Measurements from ENCODE around the gene NBEAL2. TPM values are rescaled to one million over a fixed set of nuclear protein-coding genes. Genes with fewer than 3 reads are reported as not detected.

The NBEAL2 gene
- total RNA-seq, 4 donors from 2014 or later: 176 to 519 (median 217) TPM

GRCh38 chr3:46958467-46959160, 20.9 kb upstream of the NBEAL2 start:
- H3K4me3 ChIP-seq (ENCODE audit: low read depth, poor library complexity, severe bottlenecking): no peak overlapping the region
- no peak for DNase-seq (ENCODE audit: low spot score in 2 of 2)
- no peak for TF ChIP-seq CTCF (IDR thresholded peaks at IDR 0.05)
- no peak for TF ChIP-seq POLR2A (IDR thresholded peaks at IDR 0.05)
- 83% methylated on average over 9 of the region's 9 CpGs for WGBS, 2 donors
- intact Hi-C loops (cut with DNase I; ENCODE audit: low total_unique reads): no loop called here

- intact Hi-C loops (cut with DNase I; ENCODE audit: low total_unique reads): no loop called here
- no peak overlapping the region for H3K4me3 ChIP-seq (ENCODE audit: low read depth, poor library complexity, severe bottlenecking)
- DNase-seq (ENCODE audit: low spot score in 2 of 2): no peak
- WGBS, 2 donors: 76 to 80% methylated on average over 6 of the region's 6 CpGs
- TF ChIP-seq POLR2A (IDR thresholded peaks at IDR 0.05) (no peak), CTCF (IDR thresholded peaks at IDR 0.05) (no peak)
Observed at GRCh38 chr3:46959161-46959511, 20.3 kb upstream of the NBEAL2 start.

- TF ChIP-seq CTCF (IDR thresholded peaks at IDR 0.05) (no peak), POLR2A (IDR thresholded peaks at IDR 0.05) (no peak)
- 30 to 36% methylated on average over 4 of the region's 4 CpGs for WGBS, 2 donors
- DNase-seq (ENCODE audit: low spot score in 2 of 2): no peak
- H3K4me3 ChIP-seq (ENCODE audit: low read depth, poor library complexity, severe bottlenecking): no peak overlapping the region
- intact Hi-C loops (cut with DNase I; ENCODE audit: low total_unique reads): no loop called here
Observed at GRCh38 chr3:46960081-46960701, 19.3 kb upstream of the NBEAL2 start.

- DNase-seq (ENCODE audit: low spot score in 2 of 2): no peak
Observed at GRCh38 chr3:46960835-46961234, 18.6 kb upstream of the NBEAL2 start.

GRCh38 chr3:46962427-46962826, 17.0 kb upstream of the NBEAL2 start:
- DNase-seq (ENCODE audit: low spot score in 2 of 2): no peak
- no peak for TF ChIP-seq CTCF (IDR thresholded peaks at IDR 0.05)
- H3K4me3 ChIP-seq (ENCODE audit: low read depth, poor library complexity, severe bottlenecking): no peak overlapping the region
- WGBS, 2 donors: 94 to 100% methylated on average over 1 of the region's 1 CpG
- intact Hi-C loops (cut with DNase I; ENCODE audit: low total_unique reads): no loop called here

More at GRCh38 chr3:46960835-46961234, 18.6 kb upstream of the NBEAL2 start:
- no peak overlapping the region for H3K4me3 ChIP-seq (ENCODE audit: low read depth, poor library complexity, severe bottlenecking)
- TF ChIP-seq CTCF (IDR thresholded peaks at IDR 0.05) (no peak), POLR2A (IDR thresholded peaks at IDR 0.05) (no peak)
- 76 to 81% methylated on average over 1 of the region's 1 CpG for WGBS, 2 donors
- intact Hi-C loops (cut with DNase I; ENCODE audit: low total_unique reads): no loop called here
